GM12875 (cell line): ENCODE measurements around the gene WDR19.

Source experiments
- H3K4me3 ChIP-seq: one replicate; pipeline ENCODE4 v1.5.1; 2011; ENCODE audit warnings: low read depth, low read length, control low read depth
- CTCF ChIP-seq: IDR thresholded peaks from 2 replicates; pipeline ENCODE4 v1.5.1; 2011; ENCODE audit warnings: low read depth, mild to moderate bottlenecking, control low read depth, inconsistent platforms, low read length, moderate library complexity, borderline replicate concordance; ENCODE audit not compliant: insufficient read depth

Gene WDR19

GRCh38 chr4:39326468-39326977, 144.2 kb downstream of the WDR19 start:
- no peak for TF ChIP-seq CTCF
- H3K4me3 ChIP-seq, result no peak overlapping the region

GRCh38 chr4:39330353-39330752, 148.0 kb downstream of the WDR19 start:
- TF ChIP-seq CTCF, result no peak
- no peak overlapping the region for H3K4me3 ChIP-seq

- TF ChIP-seq CTCF, result no peak
- no peak overlapping the region for H3K4me3 ChIP-seq
Observed at GRCh38 chr4:39331191-39331590, 148.9 kb downstream of the WDR19 start.
